ENCODE data around the gene EME1.

Gene EME1

DNA sequence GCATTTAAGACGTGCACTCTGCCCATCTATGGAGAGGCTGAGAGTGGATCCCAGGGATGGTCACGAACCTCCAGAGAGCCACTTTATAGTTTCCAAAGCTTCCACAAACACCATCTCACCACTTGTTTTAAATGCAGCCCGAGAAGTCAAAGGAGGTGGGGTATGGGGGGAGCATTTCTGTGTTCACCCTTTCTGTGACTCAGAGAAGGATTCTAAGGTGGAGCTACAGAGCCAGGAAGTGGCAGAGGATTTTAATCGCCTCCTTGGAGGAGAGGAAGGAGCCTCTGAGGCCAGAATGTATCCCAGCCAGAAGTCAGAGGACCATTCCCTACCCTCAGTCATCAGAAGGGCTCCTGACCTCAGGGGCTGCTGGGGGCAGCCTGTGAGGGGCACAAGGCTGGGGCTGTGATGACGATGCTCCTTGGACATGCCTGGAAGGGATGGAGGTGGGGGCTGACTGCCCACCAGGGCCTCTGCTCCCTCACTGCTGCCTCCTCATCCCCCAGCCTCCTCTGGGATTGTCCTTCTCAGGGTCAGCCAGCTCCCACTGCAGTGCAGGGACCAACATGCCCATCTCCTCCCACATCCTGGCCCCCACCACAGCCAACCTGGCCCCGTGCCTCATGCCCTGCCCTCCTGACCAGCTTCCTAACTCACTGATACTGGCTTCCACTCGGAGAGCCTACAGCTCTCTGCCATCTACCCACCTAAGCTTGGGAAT, 24.3 kb upstream of the EME1 start:
- no peak for DNase-seq (ENCODE audit: low read depth, low spot score)

- DNase-seq (ENCODE audit: low read depth, low spot score), result no peak
These were observed 23.8 kb upstream of the EME1 start for GRCh38 chr17:50349243-50349600.

- DNase-seq (ENCODE audit: low read depth, low spot score), result no peak
These were observed 22.3 kb upstream of the EME1 start for GRCh38 chr17:50350733-50351132.

- no peak for DNase-seq (ENCODE audit: low read depth, low spot score)
These were observed 20.8 kb upstream of the EME1 start for GRCh38 chr17:50352072-50352692.

DNA sequence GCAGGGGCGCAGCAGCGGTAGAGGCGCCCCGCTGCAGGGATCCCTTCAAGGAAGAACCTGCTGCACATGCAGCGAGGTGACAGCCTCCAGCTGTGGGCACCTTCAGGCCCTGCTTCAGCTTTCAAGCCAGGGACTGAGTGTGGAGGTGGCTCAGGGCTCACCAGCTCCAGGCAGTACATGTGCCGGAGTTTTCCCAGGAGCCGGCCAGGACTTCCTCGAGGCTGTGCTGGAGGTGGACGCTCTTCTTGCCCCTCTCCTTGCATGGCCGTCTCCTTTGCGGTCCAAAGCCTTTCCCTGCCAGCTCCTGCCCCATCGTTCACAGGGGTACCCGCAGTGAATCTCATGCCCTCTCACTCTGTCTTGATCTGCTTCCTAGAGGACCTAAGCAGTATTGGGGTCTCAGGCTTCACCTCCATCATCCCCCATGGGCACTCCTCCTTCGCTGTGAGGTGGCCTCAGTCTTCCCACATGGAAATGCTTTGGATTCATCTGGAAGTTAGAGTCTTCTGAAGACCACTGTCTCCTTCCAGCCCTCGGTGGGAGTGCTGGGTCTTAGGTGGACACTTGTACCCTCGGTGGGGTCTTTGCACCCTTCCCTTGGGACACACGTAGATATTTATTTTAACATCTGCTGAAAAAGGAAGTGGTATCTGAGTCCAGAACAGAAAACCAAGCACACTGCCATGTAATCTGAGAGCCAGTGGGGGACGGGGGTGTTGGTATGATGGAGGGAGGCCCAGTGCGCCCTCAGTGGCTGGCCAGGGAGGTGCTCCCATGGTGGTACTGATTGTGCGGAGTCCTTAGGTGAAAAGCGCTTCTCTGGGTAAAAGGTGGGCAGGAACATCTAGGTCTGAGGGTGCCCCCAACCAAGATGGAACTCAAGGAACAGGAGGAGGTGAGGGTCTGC, 20.1 kb upstream of the EME1 start:
- no peak for DNase-seq (ENCODE audit: low read depth, low spot score)

DNA sequence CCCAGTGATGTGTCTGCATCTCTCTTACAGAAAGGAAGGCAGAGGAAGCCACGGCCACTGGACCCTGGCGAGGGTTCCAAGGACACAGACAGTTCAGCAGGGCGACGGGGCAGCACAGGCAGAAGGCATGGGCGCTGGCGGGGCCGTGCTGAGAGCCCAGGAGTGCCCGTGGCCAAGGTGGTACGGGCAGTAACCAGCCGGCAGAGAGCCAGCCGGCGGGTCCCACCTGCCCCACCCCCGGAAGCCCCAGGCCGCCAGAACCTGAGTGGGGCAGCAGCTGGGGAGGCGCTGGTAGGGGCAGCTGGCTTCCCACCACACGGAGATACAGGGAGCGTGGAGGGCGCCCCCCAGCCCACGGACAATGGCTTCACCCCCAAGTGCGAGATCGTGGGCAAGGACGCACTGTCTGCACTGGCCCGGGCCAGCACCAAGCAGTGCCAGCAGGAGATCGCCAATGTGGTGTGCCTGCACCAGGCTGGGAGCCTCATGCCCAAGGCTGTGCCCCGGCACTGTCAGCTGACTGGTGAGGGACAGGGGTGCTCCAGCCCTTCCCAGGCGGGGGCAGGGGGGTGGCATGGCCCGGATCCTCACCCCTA, 19.3 kb upstream of the EME1 start:
- no peak for DNase-seq (ENCODE audit: low read depth, low spot score)

- no peak for DNase-seq (ENCODE audit: low read depth, low spot score)
These were observed 18.8 kb upstream of the EME1 start for GRCh38 chr17:50354198-50354597.

- no peak for DNase-seq (ENCODE audit: low read depth, low spot score)
These were observed 18.3 kb upstream of the EME1 start for GRCh38 chr17:50354776-50355175.

GRCh38 chr17:50355336-50355700, 17.7 kb upstream of the EME1 start:
- DNase-seq (ENCODE audit: low read depth, low spot score), result no peak

- no peak for DNase-seq (ENCODE audit: low read depth, low spot score)
These were observed 17.2 kb upstream of the EME1 start for GRCh38 chr17:50355701-50356341.

DNA sequence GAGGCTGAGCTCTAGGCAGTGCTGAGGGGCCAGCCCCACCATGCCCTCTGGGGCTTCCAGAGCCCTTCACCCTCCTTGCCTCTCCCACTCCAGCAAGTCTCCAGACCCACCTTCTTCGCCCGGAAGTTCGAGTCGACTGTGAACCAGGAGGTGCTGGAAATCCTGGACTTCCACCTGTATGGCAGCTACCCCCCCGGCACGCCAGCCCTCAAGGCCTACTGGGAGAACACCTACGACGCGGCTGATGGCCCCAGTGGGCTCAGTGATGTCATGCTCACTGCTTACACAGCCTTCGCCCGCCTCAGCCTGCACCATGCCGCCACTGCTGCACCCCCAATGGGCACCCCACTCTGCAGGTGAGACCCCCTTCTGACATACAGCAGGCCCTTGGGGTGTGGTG, 16.6 kb upstream of the EME1 start:
- no peak for DNase-seq (ENCODE audit: low read depth, low spot score)

DNA sequence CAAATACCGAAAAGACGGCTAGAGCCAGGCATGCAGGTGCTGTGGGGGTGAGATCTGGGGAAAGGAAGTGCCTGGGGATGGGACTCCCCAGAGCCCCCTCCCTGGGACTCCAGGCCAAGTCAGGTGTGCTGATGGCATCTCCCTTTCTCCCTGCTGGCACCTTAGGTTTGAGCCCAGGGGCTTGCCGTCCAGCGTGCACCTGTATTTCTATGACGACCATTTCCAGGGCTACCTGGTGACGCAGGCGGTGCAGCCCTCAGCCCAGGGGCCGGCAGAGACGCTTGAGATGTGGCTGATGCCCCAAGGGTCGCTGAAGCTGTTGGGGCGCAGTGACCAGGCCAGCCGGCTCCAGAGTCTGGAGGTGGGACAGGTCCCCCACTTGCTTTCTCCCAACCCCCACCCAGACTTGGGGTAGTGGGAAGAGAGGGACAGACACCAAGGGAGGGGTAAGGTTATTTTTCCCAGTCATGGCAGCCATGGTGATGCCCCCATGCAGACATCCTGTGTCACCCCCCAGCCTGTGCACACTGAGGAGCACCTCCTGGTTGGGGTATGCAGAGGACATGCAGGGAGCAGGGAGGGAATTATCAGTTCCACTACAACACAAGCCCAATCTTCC, 16.0 kb upstream of the EME1 start:
- DNase-seq (ENCODE audit: low read depth, low spot score), result no peak

DNA sequence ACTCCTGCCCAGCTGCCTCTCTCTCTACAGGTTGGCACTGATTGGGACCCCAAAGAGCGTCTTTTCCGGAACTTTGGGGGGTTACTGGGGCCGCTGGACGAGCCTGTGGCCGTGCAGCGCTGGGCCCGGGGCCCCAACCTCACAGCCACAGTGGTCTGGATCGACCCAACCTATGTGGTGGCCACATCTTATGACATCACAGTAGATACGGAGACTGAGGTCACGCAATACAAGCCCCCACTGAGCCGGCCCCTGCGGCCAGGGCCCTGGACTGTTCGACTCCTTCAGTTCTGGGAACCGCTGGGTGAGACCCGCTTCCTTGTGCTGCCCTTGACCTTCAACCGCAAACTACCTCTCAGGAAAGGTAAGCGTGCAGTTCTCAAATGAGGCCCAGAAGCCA, 14.9 kb upstream of the EME1 start:
- no peak for DNase-seq (ENCODE audit: low read depth, low spot score)

- DNase-seq (ENCODE audit: low read depth, low spot score), result no peak
These were observed 13.9 kb upstream of the EME1 start for GRCh38 chr17:50359005-50359699.

GRCh38 chr17:50359998-50360461, 13.0 kb upstream of the EME1 start:
- no peak for DNase-seq (ENCODE audit: low read depth, low spot score)

DNA sequence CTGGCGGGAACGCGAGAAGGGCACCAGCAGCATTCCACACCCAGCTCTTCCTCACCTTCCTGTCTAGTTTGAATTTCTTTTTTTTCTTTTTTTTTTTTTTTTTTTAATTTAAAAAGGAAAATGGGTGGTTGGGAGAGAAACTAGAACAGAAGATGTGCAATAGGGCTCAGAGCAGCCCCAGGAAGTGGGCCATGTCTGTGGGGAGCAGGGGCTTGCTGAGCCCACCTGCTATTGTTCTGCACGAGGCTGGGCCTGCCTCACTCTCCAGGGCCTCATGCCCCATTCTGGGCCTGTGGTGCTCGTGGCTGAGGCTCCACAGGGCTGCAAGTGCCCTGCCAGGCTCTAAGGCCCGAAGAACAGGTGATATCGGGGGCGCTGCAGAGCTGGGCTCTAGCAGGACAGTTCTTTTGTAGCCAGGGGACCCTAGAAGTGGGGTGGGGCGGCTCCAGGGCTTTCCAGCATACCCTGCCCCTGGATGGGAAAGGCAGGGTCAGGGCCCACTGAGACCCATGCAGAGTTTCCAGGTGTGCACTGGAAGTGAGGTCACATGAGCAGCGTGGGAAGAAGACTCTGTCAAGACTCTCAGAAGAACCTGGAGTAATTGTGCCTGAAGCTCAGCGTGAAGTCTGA, 12.4 kb upstream of the EME1 start:
- DNase-seq (ENCODE audit: low read depth, low spot score), result no peak

- DNase-seq (ENCODE audit: low read depth, low spot score), result no peak
These were observed 11.2 kb upstream of the EME1 start for GRCh38 chr17:50361561-50362480.

- DNase-seq (ENCODE audit: low read depth, low spot score), result no peak
These were observed 10.4 kb upstream of the EME1 start for GRCh38 chr17:50362661-50363060.

Measured in brain pericyte (primary cell).